ENCODE measurements around the gene JAK3. TPM values are rescaled to one million over a fixed set of nuclear protein-coding genes. Genes with fewer than 3 reads are reported as not detected.

JAK3 gene
- total RNA-seq, 2 experiments from 2014 or later: 123 to 125 TPM

- ChIA-PET CTCF (interaction anchor here (0.8 kb wide), 1 partner anchor 488 kb away, joined by 3 read pairs; no protein-coding TSS in a partner anchor), POLR2A (no interaction called here)
Observed at GRCh38 chr19:17868669-17869068, 20.9 kb upstream of the JAK3 start.

GRCh38 chr19:17866964-17867486 is 19.2 kb upstream of the JAK3 start:
- CTCF ChIA-PET: interaction anchor here (1.5 kb wide), 1 partner anchor 66 kb away, joined by 7 read pairs; the partner anchor contains the start of gene CCDC124
- POLR2A ChIA-PET: interaction anchor here (0.6 to 1.1 kb wide), 2 partner anchors 65 to 66 kb away, joined by 3 read pairs; partner anchors contain the start of gene CCDC124

- CTCF ChIA-PET: interaction anchor here (1.5 kb wide), 1 partner anchor 66 kb away, joined by 7 read pairs; the partner anchor contains the start of gene CCDC124
- POLR2A ChIA-PET: interaction anchor here (0.6 to 2.2 kb wide), 3 partner anchors 17 to 66 kb away, joined by 3 to 18 read pairs (median 3); partner anchors contain the start of gene CCDC124
Observed at GRCh38 chr19:17866312-17866963, 18.7 kb upstream of the JAK3 start.

GRCh38 chr19:17865364-17866311 is 17.9 kb upstream of the JAK3 start:
- ChIA-PET CTCF (interaction anchor here (0.9 to 8.4 kb wide), 4 partner anchors 10 to 72 kb away, joined by 3 to 124 read pairs (median 6); partner anchors contain the start of gene CCDC124), POLR2A (interaction anchor here (0.9 to 2.2 kb wide), 4 partner anchors 16 to 136 kb away, joined by 3 to 18 read pairs (median 3); partner anchors contain the start of gene CCDC124)

GRCh38 chr19:17863520-17864182 is 15.9 kb upstream of the JAK3 start:
- ChIA-PET CTCF (interaction anchor here (2.1 to 8.4 kb wide), 2 partner anchors 8 to 68 kb away, joined by 6 to 124 read pairs; partner anchors contain the start of gene CCDC124), POLR2A (interaction anchor here (0.5 to 5.5 kb wide), 4 partner anchors 8 to 288 kb away, joined by 4 to 64 read pairs (median 8); partner anchors contain the start of genes CCDC124 and SLC5A5)

- POLR2A ChIA-PET: interaction anchor here (1.4 to 5.5 kb wide), 2 partner anchors 9 to 70 kb away, joined by 7 to 64 read pairs; partner anchors contain the start of genes CCDC124 and SLC5A5
- CTCF ChIA-PET: interaction anchor here (8.4 kb wide), 1 partner anchor 69 kb away, joined by 124 read pairs; the partner anchor contains the start of gene CCDC124
Observed at GRCh38 chr19:17862711-17863519, 15.1 kb upstream of the JAK3 start.

- CTCF ChIA-PET: interaction anchor here (1.0 to 8.4 kb wide), 4 partner anchors 10 to 75 kb away, joined by 3 to 124 read pairs (median 30); partner anchors contain the start of genes CCDC124, JAK3 and SLC5A5
Observed at GRCh38 chr19:17861542-17862402, 14.0 kb upstream of the JAK3 start.

GRCh38 chr19:17860993-17861360 is 13.2 kb upstream of the JAK3 start:
- ChIA-PET POLR2A (interaction anchor here (1.0 to 5.5 kb wide), 4 partner anchors 9 to 72 kb away, joined by 3 to 83 read pairs (median 53); partner anchors contain the start of genes CCDC124, JAK3 and SLC5A5), CTCF (interaction anchor here (3.2 to 8.4 kb wide), 3 partner anchors 10 to 71 kb away, joined by 30 to 124 read pairs (median 31); partner anchors contain the start of genes CCDC124, JAK3 and SLC5A5)

More at GRCh38 chr19:17861542-17862402, 14.0 kb upstream of the JAK3 start:
- POLR2A ChIA-PET: interaction anchor here (0.5 to 5.5 kb wide), 4 partner anchors 10 to 71 kb away, joined by 3 to 83 read pairs (median 53); partner anchors contain the start of genes CCDC124, JAK3 and SLC5A5

GRCh38 chr19:17860331-17860992 is 12.7 kb upstream of the JAK3 start:
- CTCF ChIA-PET: interaction anchor here (1.4 to 8.4 kb wide), 4 partner anchors 11 to 72 kb away, joined by 9 to 124 read pairs (median 30); partner anchors contain the start of genes CCDC124, JAK3 and SLC5A5
- POLR2A ChIA-PET: interaction anchor here (0.6 to 5.5 kb wide), 5 partner anchors 9 to 350 kb away, joined by 3 to 83 read pairs (median 42); partner anchors contain the start of genes CCDC124, JAK3 and SLC5A5

- POLR2A ChIA-PET: interaction anchor here (0.6 to 5.5 kb wide), 17 partner anchors 10 to 496 kb away, joined by 3 to 83 read pairs (median 5); partner anchors contain the start of genes CCDC124, JAK3, MAP1S and SLC5A5
- CTCF ChIA-PET: interaction anchor here (0.6 to 8.4 kb wide), 28 partner anchors 11 to 1189 kb away, joined by 3 to 124 read pairs (median 5); partner anchors contain the start of genes B3GNT3, CCDC124, FCHO1 and JAK3
Observed at GRCh38 chr19:17859533-17860330, 11.9 kb upstream of the JAK3 start, which contains the start of gene RPL18A. Gene RPL18A, plus strand, starts transcription at chr19:17859910. Its CDS starts 47 bp downstream, at chr19:17859957.

- CTCF ChIA-PET: interaction anchor here (0.6 to 3.0 kb wide), 16 partner anchors 9 to 767 kb away, joined by 3 to 19 read pairs (median 3); partner anchors contain the start of genes B3GNT3, CCDC124 and SLC5A5
- POLR2A ChIA-PET: interaction anchor here (0.7 kb wide), 1 partner anchor 20 kb away, joined by 5 read pairs; no protein-coding TSS in a partner anchor
Observed at GRCh38 chr19:17855280-17856152, 7.7 kb upstream of the JAK3 start.

- ChIA-PET CTCF (interaction anchor here (0.6 to 3.0 kb wide), 7 partner anchors 17 to 1864 kb away, joined by 3 to 19 read pairs (median 5); partner anchors contain the start of genes B3GNT3 and CCDC124), POLR2A (no interaction called here)
Observed at GRCh38 chr19:17854061-17854460, 6.3 kb upstream of the JAK3 start.

Data from activated CD8-positive, alpha-beta memory T cell treated with anti-CD3 and anti-CD28 coated beads for 36 hours (primary cell).